ENCODE results near the gene KRT14.

GRCh38 chr17:41565338-41565737 lies 21.4 kb downstream of the KRT14 start:
- TF ChIP-seq POLR2A (IDR thresholded peaks at IDR 0.05): no peak
- TF ChIP-seq, protein P1, sequence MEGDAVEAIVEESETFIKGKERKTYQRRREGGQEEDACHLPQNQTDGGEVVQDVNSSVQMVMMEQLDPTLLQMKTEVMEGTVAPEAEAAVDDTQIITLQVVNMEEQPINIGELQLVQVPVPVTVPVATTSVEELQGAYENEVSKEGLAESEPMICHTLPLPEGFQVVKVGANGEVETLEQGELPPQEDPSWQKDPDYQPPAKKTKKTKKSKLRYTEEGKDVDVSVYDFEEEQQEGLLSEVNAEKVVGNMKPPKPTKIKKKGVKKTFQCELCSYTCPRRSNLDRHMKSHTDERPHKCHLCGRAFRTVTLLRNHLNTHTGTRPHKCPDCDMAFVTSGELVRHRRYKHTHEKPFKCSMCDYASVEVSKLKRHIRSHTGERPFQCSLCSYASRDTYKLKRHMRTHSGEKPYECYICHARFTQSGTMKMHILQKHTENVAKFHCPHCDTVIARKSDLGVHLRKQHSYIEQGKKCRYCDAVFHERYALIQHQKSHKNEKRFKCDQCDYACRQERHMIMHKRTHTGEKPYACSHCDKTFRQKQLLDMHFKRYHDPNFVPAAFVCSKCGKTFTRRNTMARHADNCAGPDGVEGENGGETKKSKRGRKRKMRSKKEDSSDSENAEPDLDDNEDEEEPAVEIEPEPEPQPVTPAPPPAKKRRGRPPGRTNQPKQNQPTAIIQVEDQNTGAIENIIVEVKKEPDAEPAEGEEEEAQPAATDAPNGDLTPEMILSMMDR (IDR thresholded peaks at IDR 0.05): no peak

All from heart left ventricle (tissue), 13 donors.